Measurements from ENCODE around the gene NUMA1.

DNA sequence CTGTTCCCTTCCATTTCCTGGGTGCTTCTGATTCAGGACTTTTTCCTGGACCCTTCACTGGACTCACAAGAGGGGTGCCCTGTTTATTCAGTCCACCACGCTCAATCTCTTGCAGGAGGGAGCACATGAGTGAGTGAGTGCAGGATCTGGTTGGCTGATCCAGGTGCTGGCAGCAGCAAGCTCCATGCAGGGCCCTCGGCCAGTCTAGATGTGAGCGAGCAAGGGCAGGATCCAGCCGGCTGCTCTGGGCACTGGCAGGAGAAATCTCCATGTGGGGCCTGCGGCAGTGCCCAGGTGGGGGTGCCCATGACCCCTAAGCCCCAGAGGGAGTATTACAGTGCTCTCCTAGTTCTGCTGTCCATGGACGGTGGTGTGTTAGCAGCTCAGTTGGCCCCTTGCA, 43.7 kb upstream of the NUMA1 start:
- TF ChIP-seq, protein P1, sequence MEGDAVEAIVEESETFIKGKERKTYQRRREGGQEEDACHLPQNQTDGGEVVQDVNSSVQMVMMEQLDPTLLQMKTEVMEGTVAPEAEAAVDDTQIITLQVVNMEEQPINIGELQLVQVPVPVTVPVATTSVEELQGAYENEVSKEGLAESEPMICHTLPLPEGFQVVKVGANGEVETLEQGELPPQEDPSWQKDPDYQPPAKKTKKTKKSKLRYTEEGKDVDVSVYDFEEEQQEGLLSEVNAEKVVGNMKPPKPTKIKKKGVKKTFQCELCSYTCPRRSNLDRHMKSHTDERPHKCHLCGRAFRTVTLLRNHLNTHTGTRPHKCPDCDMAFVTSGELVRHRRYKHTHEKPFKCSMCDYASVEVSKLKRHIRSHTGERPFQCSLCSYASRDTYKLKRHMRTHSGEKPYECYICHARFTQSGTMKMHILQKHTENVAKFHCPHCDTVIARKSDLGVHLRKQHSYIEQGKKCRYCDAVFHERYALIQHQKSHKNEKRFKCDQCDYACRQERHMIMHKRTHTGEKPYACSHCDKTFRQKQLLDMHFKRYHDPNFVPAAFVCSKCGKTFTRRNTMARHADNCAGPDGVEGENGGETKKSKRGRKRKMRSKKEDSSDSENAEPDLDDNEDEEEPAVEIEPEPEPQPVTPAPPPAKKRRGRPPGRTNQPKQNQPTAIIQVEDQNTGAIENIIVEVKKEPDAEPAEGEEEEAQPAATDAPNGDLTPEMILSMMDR (conservative IDR thresholded peaks at IDR 0.05; ENCODE audit: low read length), result no peak
- no peak for TF ChIP-seq EZH2phosphoT487 (IDR thresholded peaks at IDR 0.05; ENCODE audit: borderline replicate concordance, low read depth, low read length)

Measured in OCI-LY7 (cell line).